ENCODE results near the gene JDP2.

The JDP2 gene

DNA sequence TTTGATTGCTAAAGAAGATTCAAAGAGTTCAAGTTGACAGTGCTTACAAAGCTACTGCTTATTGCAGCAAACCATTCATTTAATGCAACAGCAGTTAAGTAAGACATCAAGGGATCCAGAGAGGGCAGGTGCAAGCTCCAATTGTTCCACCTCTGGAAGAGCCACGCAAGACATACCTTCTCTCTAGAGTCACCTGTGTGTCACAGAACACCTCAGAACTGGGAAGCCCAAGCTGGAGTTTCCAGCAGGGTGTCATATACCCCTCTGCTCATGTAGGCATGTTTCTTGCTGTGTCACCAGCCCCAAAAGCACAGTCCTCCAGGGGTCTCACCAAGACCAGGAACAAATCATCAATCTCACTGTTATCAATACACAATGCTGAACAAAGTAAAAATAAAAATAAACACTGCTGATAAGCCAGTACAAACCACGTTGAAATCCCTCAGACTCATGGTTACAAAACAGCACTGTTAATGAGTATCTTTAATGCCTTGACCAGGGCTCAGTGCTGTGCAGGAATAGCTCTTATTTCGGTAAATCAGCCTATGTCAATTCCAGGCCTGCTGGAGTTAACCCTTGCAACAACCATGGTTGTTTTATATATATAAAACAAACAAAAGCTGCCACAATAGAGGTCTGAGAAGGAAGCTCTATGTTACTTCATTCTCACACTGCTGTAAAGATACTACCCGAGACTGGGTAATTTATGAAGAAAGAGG, 57.0 kb downstream of the JDP2 start:
- DNase-seq (ENCODE audit: low read depth), result no peak

DNA sequence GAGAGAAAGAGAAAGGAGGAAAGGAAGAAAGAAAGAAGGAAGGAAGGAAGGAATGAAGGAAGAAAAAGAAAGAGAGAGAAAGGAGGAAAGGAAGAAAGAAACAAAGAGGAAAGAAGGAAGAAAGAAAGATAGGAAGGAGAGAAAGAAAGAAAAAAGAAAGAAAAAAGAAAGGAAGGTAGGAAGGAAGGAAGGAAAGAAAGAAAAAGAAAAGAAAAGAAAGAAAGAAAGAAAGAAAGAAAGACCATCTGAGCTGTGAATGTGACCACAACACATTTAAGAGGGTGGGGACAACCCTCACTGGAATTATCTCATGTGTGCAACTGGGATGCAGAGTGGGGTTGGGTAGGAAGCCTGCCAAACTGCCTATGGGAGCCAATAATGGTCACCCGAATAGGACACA, 58.5 kb downstream of the JDP2 start:
- no peak for DNase-seq (ENCODE audit: low read depth)

DNA sequence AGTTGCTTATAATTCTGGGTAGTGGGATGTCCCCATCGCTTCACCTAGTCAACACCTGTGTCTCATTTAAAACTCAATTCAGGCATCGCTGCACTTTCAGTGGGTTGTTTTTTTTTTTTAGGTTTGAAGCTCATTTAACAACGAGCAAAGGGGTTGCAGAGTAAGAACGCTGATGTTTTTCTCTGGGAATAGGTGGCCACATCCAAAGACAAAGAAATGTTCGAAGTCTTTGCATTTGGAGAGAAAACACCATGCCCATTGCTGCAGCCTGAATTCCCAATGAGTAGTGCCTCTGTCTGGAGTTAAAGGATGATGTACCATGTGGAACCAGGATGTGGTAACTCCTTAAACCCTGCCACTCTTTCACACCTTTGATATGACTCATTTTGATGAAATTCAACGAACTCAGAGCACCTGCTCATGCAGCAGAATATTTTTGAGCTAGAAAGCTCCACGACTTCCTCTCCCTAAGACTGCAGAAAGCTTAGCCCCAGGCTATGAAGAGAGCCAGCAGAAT, 59.4 kb downstream of the JDP2 start:
- DNase-seq (ENCODE audit: low read depth), result no peak

DNA sequence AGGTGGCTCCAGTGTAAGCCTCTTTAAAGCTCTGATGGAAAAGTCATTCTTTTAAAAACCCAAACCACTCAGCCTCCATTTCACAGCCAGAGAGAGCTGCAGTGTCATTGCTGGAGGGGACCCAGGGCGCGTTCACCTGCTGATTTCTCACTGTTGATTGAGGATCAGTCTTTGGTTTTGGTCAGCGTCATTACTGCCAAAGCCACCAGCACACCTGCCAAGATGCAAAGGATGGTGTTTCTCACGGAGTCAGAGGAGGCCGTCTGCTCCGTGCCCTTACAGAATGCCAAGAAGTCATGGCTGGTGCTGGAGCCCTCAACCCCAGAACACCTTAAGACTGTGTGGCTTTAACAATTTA, 61.6 kb downstream of the JDP2 start:
- DNase-seq (ENCODE audit: low read depth), result no peak

DNA sequence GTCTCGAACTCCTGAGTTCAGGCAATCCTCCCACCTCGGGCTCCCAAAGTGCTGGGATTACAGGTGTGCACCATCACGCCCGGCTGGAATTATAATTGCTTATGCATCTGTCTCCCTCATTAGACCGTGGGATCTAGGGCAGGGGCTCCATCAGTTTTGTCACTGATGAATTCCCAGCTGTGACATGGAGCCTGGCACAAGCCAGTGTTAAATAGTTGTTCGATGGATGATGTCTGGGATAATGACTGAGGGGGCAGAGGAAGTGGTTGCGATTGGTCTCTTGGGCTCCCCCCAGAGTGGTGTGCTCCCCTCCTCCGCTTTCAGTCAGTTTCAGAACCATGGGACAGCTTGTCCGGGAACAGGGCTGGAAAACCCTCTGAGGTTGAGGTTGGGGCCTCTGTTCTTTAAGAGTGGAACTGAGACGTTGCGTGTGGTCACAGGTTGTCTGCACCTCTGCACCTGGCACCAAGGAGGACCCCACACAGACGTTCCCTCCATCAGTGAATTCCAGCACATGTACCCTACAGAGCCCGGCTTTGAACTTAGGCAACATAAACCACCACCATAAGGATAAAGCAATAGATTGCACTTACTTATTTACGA, 63.7 kb downstream of the JDP2 start:
- DNase-seq (ENCODE audit: low read depth), result no peak

DNA sequence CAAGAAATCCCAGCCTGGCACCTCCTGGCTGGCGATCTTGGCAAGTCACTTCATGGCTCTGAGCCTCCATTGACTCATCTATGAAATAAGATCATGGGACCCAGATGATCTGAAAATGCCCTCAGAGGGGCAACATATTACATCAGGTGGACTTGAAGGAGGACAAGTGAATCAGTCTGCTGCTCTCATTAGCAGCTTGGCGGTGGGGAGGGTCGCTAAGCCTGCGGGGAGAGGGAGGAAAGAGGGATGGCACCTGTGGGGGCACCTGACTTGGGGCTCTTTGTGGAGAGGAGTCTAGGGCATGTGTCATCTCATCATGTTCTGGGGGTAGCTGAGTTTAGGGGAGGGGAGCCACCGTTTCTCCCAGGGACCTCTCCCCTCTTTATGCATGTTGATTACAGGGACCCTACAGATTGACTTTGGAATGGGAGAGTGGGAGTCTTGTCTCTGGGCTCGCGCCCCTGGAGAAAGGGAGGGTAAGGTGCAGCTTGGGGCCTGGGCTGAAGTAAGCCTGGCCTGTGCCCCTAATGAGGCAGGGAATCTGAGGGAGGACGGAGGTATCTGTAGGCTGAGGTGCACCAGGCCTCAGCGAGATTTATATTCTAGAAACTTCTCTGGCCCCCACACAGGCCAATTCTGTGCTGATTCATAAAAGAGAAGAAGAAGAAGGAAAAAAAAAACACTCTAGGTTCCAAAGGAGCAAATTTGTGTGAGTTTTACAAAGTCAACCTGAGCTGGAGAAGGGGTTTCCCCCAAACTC, 65.2 kb downstream of the JDP2 start:
- no peak for DNase-seq (ENCODE audit: low read depth)

DNA sequence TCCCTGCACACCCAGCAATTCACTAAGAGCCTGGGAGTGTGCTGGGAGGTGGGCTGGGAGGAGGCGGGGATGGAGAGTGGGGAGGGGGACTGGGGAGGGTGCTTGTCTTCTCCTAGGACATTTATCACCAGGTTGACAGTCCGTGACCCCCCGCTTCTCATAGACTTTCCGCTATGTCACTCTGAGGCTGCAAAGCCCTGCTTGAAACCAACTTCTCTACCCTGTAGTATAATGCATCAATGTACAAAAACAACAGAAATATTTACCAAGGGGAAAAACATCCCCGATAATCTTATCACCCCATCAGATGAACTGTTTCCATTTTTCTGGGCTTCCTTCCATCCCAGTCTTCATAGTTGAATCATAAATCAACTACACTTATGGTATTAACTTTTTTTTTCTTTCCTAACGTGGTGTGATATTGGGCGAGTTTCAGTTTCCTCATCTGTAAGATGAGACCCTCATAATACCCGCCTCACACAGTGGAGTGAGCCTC, 65.8 kb downstream of the JDP2 start:
- no peak for DNase-seq (ENCODE audit: low read depth)

DNA sequence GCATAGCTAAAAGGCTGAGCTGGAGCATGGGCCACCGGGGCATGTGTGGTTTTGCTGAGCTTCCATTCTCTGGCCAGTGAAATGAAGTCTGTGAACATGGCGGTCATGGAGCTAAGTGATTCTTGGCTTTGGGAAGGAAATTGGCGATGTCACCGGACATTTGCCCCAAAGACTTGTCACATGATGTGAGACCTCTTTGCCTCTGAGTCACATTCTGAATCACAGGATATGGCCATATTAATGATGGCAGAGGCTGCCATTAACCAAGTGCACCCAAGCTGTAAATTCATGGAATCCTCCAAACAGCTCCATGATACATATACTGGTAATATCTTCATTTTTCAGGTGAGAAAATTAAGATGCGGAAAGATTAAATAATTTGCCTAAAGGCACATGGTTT, 67.1 kb downstream of the JDP2 start:
- no peak for DNase-seq (ENCODE audit: low read depth)

DNA sequence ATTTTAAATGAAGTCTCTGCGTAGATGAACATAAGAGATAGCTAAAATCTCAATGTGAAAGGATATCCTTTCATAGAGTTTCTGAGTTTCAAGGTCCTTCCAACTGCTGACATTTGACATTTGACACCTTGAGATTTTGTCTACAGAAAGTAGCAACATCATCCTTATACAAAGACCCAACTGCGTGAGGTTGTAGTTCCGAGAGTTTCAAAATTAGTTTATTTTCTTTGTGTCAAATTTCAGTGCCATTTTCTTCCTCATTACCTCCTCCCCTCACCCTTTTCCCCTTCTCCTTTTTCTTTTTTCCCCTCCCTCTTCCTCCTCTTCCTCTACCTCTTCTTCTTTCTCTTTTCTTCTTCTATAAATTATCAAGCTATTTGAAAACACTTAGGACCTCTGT, 67.6 kb downstream of the JDP2 start:
- no peak for DNase-seq (ENCODE audit: low read depth)

DNA sequence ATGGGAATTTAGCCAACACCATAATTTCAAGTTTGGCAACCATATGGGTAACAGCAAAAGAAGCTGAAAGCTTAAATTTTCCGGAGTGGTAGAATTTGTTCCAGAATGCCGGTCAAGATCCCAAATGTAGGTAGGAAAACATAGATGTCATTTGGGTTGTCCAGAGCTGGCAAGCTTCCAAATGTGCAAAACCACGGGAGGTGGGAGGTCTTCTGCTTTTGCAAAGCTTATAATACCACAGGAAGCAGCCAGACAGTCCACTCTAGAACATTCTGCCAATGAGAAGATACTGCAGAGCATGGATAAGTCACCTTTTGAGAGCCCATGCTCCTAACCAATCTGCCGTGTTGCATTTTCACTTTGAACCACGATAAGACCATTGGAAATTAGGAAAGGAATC, 68.1 kb downstream of the JDP2 start:
- DNase-seq (ENCODE audit: low read depth), result no peak

DNA sequence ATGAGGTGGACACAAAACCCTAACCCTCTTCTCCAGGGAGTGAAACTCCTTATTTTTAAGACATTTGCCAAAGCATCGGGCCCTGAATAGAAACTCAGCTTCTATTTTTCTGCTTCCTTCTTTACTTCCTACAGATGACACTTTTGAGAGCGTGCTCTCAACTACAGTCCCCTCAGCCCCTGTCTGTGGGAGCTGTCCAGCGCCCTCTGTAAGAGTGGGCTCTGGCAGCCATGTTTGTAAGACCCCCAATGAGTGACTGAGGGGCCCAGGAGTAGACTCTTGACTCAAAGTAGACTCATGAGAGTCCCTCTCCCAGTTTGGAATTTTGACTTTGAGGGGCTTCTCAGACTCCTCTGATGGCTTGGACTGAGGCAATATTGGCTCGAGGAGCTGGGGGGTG, 68.9 kb downstream of the JDP2 start:
- no peak for DNase-seq (ENCODE audit: low read depth)

DNA sequence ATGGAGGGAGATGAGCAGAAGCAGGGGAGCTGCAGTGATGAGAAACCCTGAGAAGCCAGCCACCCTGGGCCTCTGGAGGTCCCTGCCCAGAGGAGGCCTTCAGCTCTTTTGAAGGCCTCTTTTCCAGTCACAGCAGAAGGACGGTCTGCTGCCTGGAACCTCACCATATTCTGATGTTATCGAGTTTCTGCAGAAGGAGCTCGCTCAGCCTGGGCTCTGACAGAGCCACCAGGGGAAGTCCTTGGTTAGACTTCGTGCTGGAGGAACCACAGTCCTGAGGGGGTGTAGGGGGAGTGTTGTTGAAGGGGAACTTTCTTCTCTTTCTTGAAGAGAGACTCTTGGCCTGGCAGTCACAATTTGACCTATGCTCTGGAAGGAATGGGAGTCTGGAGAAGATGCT, 69.4 kb downstream of the JDP2 start:
- no peak for DNase-seq (ENCODE audit: low read depth)

DNA sequence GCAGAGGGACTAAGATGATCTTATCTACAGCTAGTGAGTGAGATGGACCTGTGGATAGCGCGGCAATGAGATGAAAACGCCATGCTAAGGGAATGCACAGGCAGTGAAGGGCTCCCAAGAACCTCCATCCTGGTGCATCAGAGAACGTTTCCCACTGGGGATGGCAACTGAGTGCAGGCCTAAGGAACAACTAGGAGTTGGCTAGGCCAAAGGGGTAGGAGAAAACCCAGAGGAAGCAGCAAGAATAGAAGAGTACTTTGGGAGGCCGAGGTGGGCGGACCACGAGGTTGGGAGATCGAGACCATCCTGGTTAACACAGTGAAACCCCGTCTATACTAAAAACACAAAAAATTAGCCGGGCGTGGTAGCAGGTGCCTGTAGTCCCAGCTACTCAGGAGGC, 69.9 kb downstream of the JDP2 start:
- DNase-seq (ENCODE audit: low read depth), result no peak

DNA sequence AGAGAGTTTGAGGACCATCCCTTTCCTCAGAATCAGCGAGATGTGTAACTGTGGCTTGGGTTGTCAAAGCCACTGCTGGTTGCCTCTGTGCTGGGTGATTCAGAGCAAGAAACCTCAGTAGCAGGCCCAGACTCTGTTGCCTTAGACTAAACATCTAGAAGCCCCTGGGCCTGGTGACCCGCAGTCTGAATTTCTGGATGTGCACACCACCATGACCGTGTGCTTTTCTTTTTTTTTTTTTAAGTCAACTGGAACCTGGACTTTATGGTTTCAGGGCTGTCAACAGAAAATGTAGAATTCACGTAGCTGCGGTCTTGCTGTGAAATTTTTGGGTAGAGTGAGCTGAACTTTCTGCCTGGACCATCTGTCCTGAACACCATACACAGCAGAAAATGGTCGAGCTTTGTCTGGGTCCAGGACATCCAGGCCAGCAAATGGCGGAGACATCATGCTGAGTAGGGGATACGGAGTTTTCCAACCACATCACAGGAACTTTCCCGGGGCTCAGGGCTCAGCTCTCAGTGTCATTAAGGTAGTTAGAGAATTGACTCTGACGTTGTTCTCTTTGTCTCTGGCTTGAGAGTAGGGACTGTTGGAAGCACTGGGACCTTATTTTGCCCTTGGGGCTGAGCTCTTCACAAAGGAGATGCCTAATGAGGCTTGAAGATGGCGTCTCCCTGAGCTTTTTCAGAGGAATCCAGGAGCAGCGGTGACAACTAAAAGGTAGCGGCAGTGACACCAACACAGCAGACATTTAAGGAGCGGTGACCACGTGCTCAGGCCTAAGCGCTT, 71.5 kb downstream of the JDP2 start:
- no peak for DNase-seq (ENCODE audit: low read depth)

DNA sequence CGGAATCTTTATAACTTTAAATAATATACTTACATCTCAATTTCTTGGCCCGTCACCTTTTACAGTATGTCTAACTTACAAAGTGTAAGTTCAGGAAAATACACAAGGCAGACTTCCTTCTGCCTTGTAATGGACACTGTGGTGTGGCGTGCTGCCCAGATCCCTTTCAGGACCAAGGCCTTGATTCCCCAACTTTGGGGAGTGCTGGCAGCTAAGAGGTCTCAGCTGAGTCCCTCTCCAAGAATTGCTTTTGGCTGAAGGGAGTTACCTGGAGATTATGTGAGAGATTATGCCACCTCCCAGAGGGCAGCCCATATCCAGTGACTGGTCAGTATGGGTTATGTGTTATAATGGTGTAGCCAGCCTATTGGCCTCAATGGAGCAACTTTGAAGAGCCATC, 73.3 kb downstream of the JDP2 start:
- no peak for DNase-seq (ENCODE audit: low read depth)

DNA sequence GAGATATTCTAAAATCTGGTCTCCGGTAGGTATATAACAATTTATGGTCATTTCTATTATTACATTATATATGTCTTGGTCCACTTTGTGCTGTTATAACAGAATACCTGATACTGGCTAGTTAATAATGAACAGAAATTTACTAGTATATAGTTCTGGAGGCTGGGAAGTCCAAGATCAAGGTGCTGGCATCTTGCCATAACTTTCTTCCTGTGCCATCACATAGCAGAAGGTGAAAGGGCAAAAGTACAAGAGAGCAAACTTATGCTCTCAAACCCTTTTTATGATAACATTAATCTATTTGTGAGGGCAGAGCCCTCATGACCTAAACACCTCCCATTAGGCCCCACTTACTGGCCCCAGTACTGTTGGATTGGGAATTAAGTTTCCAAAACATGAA, 76.6 kb downstream of the JDP2 start:
- no peak for DNase-seq (ENCODE audit: low read depth)

DNA sequence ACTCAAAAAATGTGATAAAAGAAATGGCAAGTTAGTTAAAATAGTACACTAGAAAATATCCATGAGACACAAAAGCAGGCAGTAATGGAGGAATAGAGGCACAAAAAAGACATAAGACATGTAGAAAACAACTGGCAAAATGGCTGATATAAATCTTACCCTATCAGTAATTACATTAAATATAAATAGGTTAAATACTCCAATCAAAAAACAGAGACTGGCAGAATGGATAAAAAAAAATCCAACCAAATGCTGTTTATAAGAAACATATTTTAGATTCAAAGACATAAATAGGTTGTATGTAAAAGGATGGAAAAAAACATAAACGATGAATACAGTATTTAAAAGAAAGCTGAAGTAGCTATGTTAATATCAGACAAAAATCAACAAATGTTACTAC, 79.1 kb downstream of the JDP2 start:
- DNase-seq (ENCODE audit: low read depth), result no peak

DNA sequence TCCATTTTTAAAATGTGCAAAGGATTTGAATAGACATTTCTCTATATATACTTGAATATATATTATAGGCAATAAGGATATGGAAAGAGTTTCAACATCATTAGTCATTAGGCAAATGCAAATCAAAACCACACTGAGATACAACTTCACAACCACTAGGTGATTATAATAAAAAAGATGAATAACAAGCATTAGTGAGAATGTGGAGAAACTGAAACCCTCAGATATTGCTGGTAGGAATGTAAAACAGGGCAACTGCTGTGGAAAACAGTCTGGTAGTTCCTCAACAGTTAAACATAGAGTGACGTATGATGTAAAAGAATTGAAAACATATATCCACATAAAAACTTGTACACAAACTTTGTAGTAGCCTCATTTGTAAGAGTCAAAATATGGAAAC, 82.7 kb downstream of the JDP2 start:
- no peak for DNase-seq (ENCODE audit: low read depth)

DNA sequence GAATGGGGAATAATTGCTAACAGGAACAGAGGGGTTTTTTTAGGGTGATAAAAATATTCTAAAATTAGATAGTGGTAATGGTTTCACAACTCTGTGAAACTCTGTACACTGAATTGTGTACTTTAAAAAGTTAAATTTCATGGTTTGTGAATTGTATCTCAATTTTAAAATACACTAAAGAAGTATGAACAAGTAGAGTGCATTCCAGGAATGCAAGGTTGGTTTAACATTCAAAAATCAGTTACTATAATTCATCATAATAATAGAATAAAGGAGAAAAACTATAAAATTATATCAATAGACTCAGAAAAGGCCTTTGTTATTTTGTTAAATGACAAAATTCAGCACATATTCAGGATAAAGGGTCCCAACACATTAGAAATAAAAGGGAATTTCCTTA, 83.4 kb downstream of the JDP2 start:
- no peak for DNase-seq (ENCODE audit: low read depth)

DNA sequence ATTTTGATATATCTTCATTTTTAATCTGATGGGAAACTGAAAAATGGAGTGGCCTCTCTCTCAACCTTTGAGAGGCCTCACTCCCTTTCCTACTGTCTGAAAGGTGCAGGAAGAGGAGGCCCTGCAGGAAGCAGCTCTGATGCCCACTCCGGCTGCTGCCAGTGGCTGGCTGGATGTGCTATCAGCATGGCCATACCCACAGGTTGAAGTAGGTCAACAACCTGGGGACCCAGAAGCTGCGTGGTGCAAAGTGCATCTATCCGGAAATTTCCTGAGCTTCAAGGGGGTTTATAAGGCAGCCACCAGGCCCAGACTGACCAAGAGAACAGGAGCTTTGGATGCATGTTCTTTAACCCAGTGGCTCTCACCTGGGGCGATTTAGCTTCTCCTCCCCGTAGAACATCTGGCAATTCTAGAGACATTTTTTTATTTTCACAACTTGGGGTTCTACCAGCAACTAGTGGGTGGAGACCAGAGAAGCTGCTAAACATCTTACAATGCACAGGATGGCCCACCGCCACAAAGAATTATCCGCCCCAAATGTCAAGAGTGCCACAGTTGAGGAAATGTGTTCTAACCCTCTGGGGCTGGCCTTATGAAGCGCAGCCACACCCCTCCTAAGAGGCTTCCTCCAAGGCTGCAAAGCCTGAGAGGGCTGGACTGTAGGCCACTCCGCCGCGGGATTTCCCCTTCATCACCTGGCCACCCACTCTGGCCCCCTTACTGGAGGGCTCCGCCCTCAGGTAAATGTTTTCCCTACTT, 86.3 kb downstream of the JDP2 start:
- no peak for DNase-seq (ENCODE audit: low read depth)
